GM12878 (cell line): ENCODE measurements around the gene LIN7A. TPM values are rescaled to one million over a fixed set of nuclear protein-coding genes. Genes with fewer than 3 reads are reported as not detected.

Source experiments
- ATAC-seq: fragments of 200-7000 bp; cut with Tn5 transposase; 3 replicates; pipeline ENCODE4 v1.9.1; 2020; ENCODE audit warnings: mild to moderate bottlenecking, moderate library complexity
- BruUV-seq: library from RNA; stranded (reverse); fragments of 400-500 nt; replicated peaks from 2 replicates; lab custom pipeline; 2021; lab: Mats Ljungman, UMichigan
- CTCF ChIA-PET: fragments of 300-600 bp; sonication (Branson Sonifier 250); formaldehyde crosslinking; extraction: SDS; loops from one replicate; lab custom pipeline; 2021; ENCODE audit warnings: inconsistent platforms; lab: Yijun Ruan, JAX
- POLR2A ChIA-PET: fragments of 350-600 bp; formaldehyde crosslinking; extraction: SDS; loops from one replicate; lab custom pipeline; 2021; ENCODE audit warnings: inconsistent platforms; lab: Charles Lee
- RAD21 ChIA-PET: fragments of 300-600 bp; sonication (Branson Sonifier 250); formaldehyde crosslinking; loops from one replicate; lab custom pipeline; 2023; ENCODE audit warnings: antibody characterized with exemption; ENCODE audit not compliant: unreplicated experiment; lab: Charles Lee
- SMC1A ChIA-PET: fragments of 300-600 bp; sonication (Branson Sonifier 250); formaldehyde crosslinking; loops from one replicate; lab custom pipeline; 2023; ENCODE audit not compliant: unreplicated experiment, uncharacterized antibody; lab: Charles Lee
- DNase-seq: peaks from one replicate; pipeline ENCODE4 v3.0.0-alpha.2; 2011; ENCODE audit warnings: low read depth, low spot score
- FAIRE-seq: peaks from 3 replicates; lab custom pipeline; 2011; peaks lifted over from hg19 to GRCh38; lab: Jason Lieb, UNC
- H2AFZ ChIP-seq: 2 replicates; pipeline ENCODE4 v1.6.0; 2011; ENCODE audit warnings: low read depth, low read length, control low read depth; ENCODE audit not compliant: control insufficient read depth
- H3K27ac ChIP-seq: 2 replicates; pipeline ENCODE4 v1.5.1; 2011; ENCODE audit warnings: control low read depth; ENCODE audit not compliant: control insufficient read depth, insufficient read depth
- H3K27me3 ChIP-seq, 2 experiments: replicated peaks in 1 of 2; 2 replicates each; pipeline versions ENCODE4 v1.6.0 to v1.6.1; 2011; ENCODE audit warnings: low read length in 1 of 2; ENCODE audit not compliant: control insufficient read depth in 2 of 2, insufficient read depth in 2 of 2
- H3K36me3 ChIP-seq, 2 experiments: 2 replicates each; pipeline ENCODE4 v1.5.1; 2011; ENCODE audit warnings: low read length in 1 of 2; ENCODE audit not compliant: control insufficient read depth in 2 of 2, insufficient read depth in 2 of 2
- H3K4me1 ChIP-seq: 2 replicates; pipeline ENCODE4 v1.6.1; 2011; ENCODE audit warnings: mild to moderate bottlenecking, low read length, moderate library complexity, mixed read lengths; ENCODE audit not compliant: control insufficient read depth, insufficient read depth
- H3K4me2 ChIP-seq: 2 replicates; pipeline ENCODE4 v1.6.0; 2011; ENCODE audit warnings: control low read depth; ENCODE audit not compliant: control insufficient read depth, insufficient read depth
- H3K4me3 ChIP-seq: fragments of 200-600 bp; sonication (generic); 2 replicates; pipeline ENCODE4 v1.5.1; 2016
- H3K79me2 ChIP-seq: 2 replicates; pipeline ENCODE4 v1.6.0; 2011; ENCODE audit warnings: low read length; ENCODE audit not compliant: control insufficient read depth, insufficient read depth
- H3K9ac ChIP-seq: 2 replicates; pipeline ENCODE4 v1.8.0; 2011; ENCODE audit warnings: low read length, control low read depth, mixed read lengths; ENCODE audit not compliant: control insufficient read depth, insufficient read depth
- H3K9me3 ChIP-seq: replicated peaks from 3 replicates; pipeline ENCODE4 v1.5.1; 2011; ENCODE audit warnings: mild to moderate bottlenecking, low read length; ENCODE audit not compliant: control insufficient read depth, insufficient read depth
- H4K20me1 ChIP-seq: 2 replicates; pipeline ENCODE4 v1.6.0; 2011; ENCODE audit not compliant: control insufficient read depth, insufficient read depth
- HDAC2 ChIP-seq: fragments of 200-600 bp; sonication (generic); IDR thresholded peaks from 2 replicates; pipeline ENCODE4 v1.6.1; 2017
- HDGF ChIP-seq: fragments of 450-650 bp; IDR thresholded peaks from 2 replicates; pipeline ENCODE4 v1.6.1; 2016; ENCODE audit warnings: antibody characterized with exemption
- MYB ChIP-seq: fragments of 150-350 bp; IDR thresholded peaks from 2 replicates; pipeline ENCODE4 v1.6.1; 2014; ENCODE audit warnings: mild to moderate bottlenecking, low read depth, low read length, borderline replicate concordance
- PAX5 ChIP-seq: IDR thresholded peaks from 2 replicates; pipeline ENCODE4 v1.6.1; 2011; ENCODE audit warnings: low read depth, low read length, borderline replicate concordance
- PBX3 ChIP-seq: IDR thresholded peaks from 2 replicates; pipeline ENCODE4 v1.6.1; 2011; ENCODE audit warnings: mild to moderate bottlenecking, low read depth, low read length, moderate library complexity; ENCODE audit not compliant: insufficient replicate concordance
- PML ChIP-seq: IDR thresholded peaks from 2 replicates; pipeline ENCODE4 v1.6.1; 2012; ENCODE audit warnings: low read length, inconsistent platforms
- SMAD1 ChIP-seq: fragments of 450-650 bp; IDR thresholded peaks from 2 replicates; pipeline ENCODE4 v1.6.1; 2018; ENCODE audit warnings: mild to moderate bottlenecking, low read depth; ENCODE audit not compliant: partially characterized antibody
- SMC3 ChIP-seq: IDR thresholded peaks from 2 replicates; pipeline ENCODE4 v1.6.1; 2011; ENCODE audit warnings: low read length, improper control_type of control experiment, borderline replicate concordance
- SP1 ChIP-seq: IDR thresholded peaks from one replicate; pipeline ENCODE4 v1.6.1; 2011; ENCODE audit warnings: low read depth, low read length
- ZNF274 ChIP-seq: IDR thresholded peaks from one replicate; pipeline ENCODE4 v1.8.0; 2011; ENCODE audit not compliant: insufficient read length, insufficient read depth
- ZNF592 ChIP-seq: fragments of 450-650 bp; IDR thresholded peaks from 2 replicates; pipeline ENCODE4 v1.6.1; 2017; ENCODE audit warnings: mild to moderate bottlenecking, moderate library complexity
- WGBS: methylation state at CpG from one replicate; pipeline ENCODE4 v1.1.6; 2016; ENCODE audit warnings: low lambda C conversion rate; ENCODE audit not compliant: insufficient replicate concordance, insufficient coverage; ENCODE audit errors: missing lambda C conversion rate; 5-methylcytosine and 5-hydroxymethylcytosine counted together
- in situ Hi-C: fragments of 300-500 bp; cut with MboI; formaldehyde crosslinking; loops from 9 replicates; pipeline ENCODE4 v1.14.3; 2018; ENCODE audit warnings: mixed read lengths
- intact Hi-C: fragments of 100-400 bp; cut with micrococcal nuclease; formaldehyde crosslinking; loops from one replicate; pipeline ENCODE4 v1.14.2; 2022; ENCODE audit not compliant: unreplicated experiment
- polyA plus RNA-seq, 11 experiments: library from polyadenylated mRNA; depleted of rRNA in 4 of 11; unstranded in 6 of 11; stranded (reverse) in 5 of 11; fragments of >200 nt; fragmentation: Nextera tagmentation in 4 of 11; fragmentation: Illumina TruSeq in 1 of 11; extraction: Ambion mirVana in 4 of 11; extraction: Trizol in 1 of 11; gene quantifications; 1 replicate in 1 of 11; 2 replicates in 10 of 11; pipeline versions ENCODE4 v1.2.1 to v1.2.3, GENCODE V29; 2011 to 2016; ENCODE audit warnings: inconsistent platforms in 2 of 11, missing spikeins in 2 of 11, low read depth in 1 of 11
- total RNA-seq, 4 experiments: library from RNA; depleted of rRNA in 3 of 4; stranded (reverse); fragments of >200 nt in 3 of 4; fragmentation: Illumina TruSeq in 1 of 4; extraction: Trizol in 1 of 4; gene quantifications; 2 replicates each; pipeline versions ENCODE4 v1.2.1 to v1.2.3, GENCODE V29; 2013 to 2021
- TF ChIP-seq, protein P1 (sequence below): fragments of 450-650 bp; IDR thresholded peaks from 2 replicates; pipeline ENCODE4 v1.6.1; 2017; ENCODE audit warnings: antibody characterized with exemption, mild to moderate bottlenecking, moderate library complexity
- TF ChIP-seq, protein P2 (sequence below): fragments of 450-650 bp; formaldehyde crosslinking; IDR thresholded peaks from 2 replicates; pipeline ENCODE4 v1.4.0; 2020; ENCODE audit warnings: mild to moderate bottlenecking, moderate library complexity

Gene LIN7A
- total and polyA plus RNA-seq, 10 of the 15 experiments (the other 5 are each of a cell fraction or from before 2014, with no cell fraction given) = 0.04 to 0.93 (median 0.35) TPM; not detected in 1

GRCh38 chr12:80825506-80825905, 112.2 kb downstream of the LIN7A start:
- Histone ChIP-seq H3K9ac (no peak overlapping the region), H3K4me1 (no peaks in the 10 kb centered on the region), H4K20me1 (no peaks in the 10 kb centered on the region), H3K27me3 (no peaks in the 10 kb centered on the region), H3K4me3 (no peak overlapping the region), H3K27ac (no peak overlapping the region), H3K9me3 (no peaks in the 10 kb centered on the region; the same call in 2 of the 3 replicates), H3K79me2 (no peaks in the 10 kb centered on the region), H3K36me3 (no peaks in the 10 kb centered on the region), H2AFZ (no peak overlapping the region), H3K4me2 (no peak overlapping the region)
- DNase-seq (no peak), FAIRE-seq (no peak), ATAC-seq (no peak)
- POLR2A ChIA-PET = interaction anchor here (0.5 to 1.5 kb wide), 4 partner anchors 8 to 51 kb away, joined by 3 to 6 read pairs (median 4); no protein-coding TSS in a partner anchor
- no TSS peak for BruUV-seq
- CTCF ChIA-PET = interaction anchor here (2.5 to 4.3 kb wide), 2 partner anchors 9 to 12 kb away, joined by 16 to 36 read pairs; no protein-coding TSS in a partner anchor
- intact Hi-C loops (no loop called here), in situ Hi-C loops (no loop called here)
- SMC1A ChIA-PET = interaction anchor here (0.6 to 2.3 kb wide), 5 partner anchors 9 to 94 kb away, joined by 3 to 8 read pairs (median 3); no protein-coding TSS in a partner anchor
- WGBS = 49% methylated on average over 2 of the region's 2 CpGs
- RAD21 ChIA-PET = no interaction called here
- TF ChIP-seq MYB (no peak), HDGF (no peak), SP1 (no peak), SMAD1 (no peak), PAX5 (no peak), PBX3 (no peak), SMC3 (no peak), ZNF592 (no peak), HDAC2 (no peak), ZNF274 (no peak), PML (no peak)
- TF ChIP-seq, protein P1, sequence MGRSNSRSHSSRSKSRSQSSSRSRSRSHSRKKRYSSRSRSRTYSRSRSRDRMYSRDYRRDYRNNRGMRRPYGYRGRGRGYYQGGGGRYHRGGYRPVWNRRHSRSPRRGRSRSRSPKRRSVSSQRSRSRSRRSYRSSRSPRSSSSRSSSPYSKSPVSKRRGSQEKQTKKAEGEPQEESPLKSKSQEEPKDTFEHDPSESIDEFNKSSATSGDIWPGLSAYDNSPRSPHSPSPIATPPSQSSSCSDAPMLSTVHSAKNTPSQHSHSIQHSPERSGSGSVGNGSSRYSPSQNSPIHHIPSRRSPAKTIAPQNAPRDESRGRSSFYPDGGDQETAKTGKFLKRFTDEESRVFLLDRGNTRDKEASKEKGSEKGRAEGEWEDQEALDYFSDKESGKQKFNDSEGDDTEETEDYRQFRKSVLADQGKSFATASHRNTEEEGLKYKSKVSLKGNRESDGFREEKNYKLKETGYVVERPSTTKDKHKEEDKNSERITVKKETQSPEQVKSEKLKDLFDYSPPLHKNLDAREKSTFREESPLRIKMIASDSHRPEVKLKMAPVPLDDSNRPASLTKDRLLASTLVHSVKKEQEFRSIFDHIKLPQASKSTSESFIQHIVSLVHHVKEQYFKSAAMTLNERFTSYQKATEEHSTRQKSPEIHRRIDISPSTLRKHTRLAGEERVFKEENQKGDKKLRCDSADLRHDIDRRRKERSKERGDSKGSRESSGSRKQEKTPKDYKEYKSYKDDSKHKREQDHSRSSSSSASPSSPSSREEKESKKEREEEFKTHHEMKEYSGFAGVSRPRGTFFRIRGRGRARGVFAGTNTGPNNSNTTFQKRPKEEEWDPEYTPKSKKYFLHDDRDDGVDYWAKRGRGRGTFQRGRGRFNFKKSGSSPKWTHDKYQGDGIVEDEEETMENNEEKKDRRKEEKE = no peak
- TF ChIP-seq, protein P2, sequence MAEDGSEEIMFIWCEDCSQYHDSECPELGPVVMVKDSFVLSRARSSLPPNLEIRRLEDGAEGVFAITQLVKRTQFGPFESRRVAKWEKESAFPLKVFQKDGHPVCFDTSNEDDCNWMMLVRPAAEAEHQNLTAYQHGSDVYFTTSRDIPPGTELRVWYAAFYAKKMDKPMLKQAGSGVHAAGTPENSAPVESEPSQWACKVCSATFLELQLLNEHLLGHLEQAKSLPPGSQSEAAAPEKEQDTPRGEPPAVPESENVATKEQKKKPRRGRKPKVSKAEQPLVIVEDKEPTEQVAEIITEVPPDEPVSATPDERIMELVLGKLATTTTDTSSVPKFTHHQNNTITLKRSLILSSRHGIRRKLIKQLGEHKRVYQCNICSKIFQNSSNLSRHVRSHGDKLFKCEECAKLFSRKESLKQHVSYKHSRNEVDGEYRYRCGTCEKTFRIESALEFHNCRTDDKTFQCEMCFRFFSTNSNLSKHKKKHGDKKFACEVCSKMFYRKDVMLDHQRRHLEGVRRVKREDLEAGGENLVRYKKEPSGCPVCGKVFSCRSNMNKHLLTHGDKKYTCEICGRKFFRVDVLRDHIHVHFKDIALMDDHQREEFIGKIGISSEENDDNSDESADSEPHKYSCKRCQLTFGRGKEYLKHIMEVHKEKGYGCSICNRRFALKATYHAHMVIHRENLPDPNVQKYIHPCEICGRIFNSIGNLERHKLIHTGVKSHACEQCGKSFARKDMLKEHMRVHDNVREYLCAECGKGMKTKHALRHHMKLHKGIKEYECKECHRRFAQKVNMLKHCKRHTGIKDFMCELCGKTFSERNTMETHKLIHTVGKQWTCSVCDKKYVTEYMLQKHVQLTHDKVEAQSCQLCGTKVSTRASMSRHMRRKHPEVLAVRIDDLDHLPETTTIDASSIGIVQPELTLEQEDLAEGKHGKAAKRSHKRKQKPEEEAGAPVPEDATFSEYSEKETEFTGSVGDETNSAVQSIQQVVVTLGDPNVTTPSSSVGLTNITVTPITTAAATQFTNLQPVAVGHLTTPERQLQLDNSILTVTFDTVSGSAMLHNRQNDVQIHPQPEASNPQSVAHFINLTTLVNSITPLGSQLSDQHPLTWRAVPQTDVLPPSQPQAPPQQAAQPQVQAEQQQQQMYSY = no peak
